NCI-H2171 treated with DMSO at 0.1 percent for 48 hours (cell line): ENCODE measurements around the gene WDR31.
A peak's percentile ranks its signal among the peaks of the same experiment; 100 is the strongest.
"Not testable (repeated sequence)": the region's sequence is repeated elsewhere in the genome, so short reads cannot be mapped to it uniquely, and the experiment has no call there.

ENCODE experiments used
- DNase-seq: peaks from one replicate; lab custom pipeline; 2025; lab: John Stamatoyannopoulos, UW

WDR31 gene

DNA sequence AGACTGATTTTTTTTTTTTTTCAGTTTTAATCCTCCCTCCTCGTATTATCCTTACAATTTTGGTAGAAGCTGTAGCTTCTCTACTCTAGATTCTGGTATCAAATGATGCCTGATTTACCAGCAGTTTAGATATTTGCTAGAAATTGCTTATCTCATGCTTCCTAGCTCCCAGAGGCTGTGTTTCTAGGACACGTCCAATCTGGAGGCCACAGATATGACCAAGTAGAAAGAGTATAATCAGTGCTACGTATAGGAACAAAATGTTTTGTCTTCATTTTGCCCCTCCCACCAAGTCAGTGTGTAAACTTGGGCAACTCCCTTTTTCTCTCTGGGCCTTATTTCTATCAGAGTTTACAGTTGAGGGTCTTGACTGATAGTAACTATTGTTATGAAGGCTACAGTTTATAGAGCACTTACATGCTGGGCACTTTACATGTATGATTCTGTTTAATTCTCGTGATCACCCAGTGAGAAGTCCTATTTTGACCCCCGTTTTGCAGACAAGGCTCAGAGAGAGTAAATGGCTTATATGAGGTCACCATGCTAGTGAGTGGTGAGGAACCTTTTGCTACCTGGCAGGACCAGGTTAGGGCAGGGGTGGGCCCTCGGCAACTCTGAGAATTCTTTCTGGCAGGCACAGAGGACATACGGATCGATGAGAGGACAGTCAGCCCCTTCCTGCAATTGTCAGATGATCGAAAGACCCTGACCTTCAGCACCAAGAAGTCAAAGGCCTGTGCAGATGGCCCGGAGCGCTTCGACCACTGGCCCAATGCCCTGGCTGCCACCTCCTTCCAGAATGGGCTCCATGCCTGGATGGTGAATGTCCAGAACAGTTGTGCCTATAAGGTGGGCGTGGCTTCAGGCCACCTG, 29.1 kb upstream of the WDR31 start:
- no peak for DNase-seq

DNA sequence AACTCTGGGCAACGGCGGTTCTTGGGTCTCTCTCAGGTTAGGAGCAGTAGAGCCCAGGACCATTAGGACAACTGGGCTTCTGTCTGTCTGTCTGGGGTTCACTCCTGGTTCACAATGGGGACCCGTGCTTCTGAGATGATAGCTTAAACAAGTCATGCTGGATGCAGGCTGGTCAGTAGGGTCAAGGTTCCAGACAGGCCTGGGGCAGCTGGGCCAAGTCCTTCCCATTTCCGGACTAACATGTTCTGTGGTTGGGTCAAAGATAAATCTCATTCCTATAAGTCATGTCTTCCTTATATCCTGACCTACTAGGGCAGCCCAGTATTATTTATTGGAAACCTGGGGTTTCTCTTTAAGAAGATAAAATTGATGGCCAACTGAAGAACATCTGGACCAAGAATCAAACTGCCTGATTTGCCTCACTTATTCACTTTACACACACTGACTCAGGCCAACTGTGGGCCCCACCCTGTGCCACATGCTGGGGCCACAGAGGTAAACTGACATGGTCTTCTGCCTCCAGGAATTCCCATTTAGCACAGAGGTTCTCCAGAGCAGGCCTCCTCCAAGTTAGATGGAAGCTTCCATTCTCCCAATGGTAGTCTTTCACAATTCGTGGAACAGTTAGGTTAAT, 28.4 kb upstream of the WDR31 start:
- no peak for DNase-seq

GRCh38 chr9:113365652-113366051, 25.6 kb upstream of the WDR31 start:
- DNase-seq = not testable (repeated sequence)

DNA sequence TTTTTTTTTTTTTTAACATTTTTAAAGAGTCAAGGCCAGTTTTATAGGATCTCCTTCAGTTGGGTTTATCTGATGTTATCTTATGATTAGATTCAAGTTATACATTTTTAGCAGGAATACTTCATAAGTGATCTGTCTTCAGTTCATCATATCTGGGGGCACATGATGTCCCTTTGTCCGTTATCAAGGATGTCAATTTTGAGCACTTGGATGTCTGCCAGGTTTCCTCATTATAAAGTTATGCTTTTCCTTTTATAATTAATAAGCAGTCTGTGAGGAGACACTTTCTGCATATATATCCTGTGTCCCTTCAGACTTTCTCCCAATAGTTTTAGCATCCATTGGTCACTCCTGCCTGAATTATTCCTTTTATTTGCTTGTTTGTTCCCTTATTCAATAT, 24.9 kb upstream of the WDR31 start:
- no peak for DNase-seq

DNA sequence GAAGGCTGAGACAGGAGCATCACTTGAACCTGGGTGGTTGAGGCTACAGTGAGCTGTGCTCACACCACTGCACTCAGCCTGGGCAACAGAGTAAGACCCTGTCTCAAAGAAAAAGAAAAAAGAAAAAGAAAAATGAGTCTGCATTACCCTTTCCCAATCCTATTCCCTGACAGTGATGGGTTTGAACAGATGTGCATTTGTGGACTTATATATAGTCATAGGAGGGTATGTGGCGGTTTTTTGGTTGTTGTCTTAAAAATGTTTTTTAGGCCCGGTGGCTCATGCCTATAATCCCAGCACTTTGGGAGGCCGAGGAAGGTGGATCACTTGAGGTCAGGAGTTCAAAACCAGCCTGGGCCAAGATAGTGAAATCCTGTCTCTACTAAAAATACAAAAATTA, 23.3 kb upstream of the WDR31 start:
- DNase-seq = no peak

DNA sequence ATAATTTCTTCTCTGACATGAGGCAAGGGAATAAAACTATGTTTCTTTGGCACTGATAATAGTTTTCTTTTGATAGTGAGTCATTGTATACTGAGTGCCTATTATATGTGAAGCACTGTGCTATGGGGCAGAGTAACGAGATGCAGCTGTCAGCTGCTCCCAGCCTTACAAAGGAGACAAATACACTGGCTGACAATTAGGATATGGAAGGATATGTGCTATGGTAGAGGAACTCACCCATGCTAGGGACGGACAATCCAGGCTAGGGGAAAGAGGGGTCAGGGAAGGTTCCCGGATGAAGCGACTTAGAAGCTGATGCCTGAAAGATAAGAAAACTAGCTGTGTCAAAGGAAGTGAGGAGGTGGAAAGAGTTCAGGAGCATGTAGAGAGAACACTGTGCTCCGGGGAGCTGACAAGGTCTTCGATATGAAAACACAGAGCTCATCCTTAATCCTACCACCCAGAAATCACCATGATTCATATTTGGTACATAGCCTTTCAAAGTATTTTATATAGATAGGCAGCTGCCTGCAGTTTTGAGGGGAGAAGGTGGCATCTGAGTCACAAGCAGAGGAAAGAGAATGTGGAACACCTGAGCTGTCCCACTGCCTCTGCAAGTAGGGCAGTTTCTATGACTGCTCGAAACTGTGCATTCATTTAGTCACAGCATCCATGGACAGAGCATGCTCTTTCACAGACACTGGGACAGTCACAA, 21.4 kb upstream of the WDR31 start:
- DNase-seq = no peak

DNA sequence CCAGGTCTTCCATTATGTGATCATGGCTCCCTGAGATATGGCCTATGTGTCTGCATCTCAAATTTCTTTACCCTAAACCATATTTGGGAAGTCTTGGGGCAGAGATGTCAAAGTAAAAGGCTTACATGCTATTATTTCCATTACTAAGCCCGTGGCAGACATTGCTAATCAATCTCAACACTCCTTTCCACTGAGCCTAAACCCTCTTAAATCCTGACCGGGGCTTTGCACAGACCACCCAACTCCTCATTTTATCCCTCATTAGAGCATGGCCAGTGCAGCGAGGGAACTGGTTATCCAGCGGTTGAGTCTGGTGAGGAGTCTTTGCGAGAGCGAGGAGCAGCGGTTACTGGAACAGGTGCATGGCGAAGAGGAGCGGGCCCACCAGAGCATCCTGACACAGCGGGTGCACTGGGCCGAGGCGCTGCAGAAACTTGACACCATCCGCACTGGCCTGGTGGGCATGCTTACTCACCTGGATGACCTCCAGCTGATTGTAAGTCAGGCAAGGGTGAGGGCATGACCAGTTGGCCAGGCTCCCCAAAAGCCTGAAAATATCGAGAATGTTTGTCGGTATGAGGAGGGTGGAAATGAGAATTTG, 20.3 kb upstream of the WDR31 start:
- no peak for DNase-seq

DNA sequence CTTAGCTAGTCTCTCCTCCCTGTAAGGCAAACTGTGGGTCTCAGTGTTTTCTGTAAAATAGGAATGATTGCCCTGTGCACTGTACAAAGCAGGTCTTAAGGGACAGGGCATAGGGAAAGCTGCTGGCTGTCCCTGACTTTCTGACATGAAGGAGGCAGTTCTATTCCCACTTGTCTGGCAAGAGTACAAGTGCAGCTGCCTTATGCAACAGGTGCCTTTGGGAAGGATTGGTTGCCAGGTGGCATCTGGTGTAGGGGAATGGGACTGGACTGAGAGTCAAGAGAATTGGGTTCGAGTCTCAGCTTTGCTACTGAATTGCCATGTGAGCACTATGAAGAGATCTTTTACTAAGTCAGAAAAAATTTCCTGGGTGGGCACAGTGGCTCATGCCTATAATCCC, 19.3 kb upstream of the WDR31 start:
- no peak for DNase-seq

- DNase-seq = no peak
These were observed 16.7 kb upstream of the WDR31 start for GRCh38 chr9:113356686-113357292.

GRCh38 chr9:113355040-113355596, 15.0 kb upstream of the WDR31 start:
- DNase-seq = no peak

DNA sequence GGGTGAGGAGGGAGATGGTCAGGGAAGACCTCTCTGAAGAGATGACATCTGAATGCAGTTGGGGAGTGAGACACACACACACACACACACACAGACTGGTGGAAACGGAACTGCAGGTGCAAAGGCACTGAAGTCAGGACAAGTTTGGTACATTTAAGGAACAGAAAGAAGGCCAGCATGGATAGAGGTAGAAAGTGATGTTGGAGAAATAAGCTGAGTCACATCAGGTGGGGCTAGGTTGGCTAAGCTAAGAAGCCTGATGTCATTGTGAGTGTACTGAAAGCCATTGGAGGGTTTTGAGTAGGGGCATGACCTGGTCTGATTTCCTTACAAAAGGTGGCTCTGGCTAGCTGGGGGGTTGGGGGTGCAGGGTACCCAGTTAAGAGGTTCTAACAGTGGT, 12.3 kb upstream of the WDR31 start:
- DNase-seq = no peak

DNA sequence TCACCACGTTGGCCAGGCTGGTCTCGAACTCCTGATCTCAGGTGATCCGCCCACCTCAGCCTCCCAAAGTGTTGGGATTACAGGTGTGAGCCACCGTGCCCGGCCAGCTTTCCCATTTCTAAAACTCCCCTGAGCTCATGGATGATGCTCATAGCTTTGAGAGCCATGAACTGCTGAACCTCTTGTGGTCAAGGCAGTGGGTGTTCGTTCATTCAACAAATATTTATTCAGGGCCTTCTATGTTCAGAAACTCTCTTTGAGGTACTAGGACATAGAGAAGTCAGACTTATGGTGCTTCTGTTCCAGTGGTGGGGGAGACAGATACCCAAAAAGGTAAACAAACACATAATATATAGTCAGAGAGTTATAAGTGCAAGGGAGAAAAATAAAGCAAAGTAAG, 11.9 kb upstream of the WDR31 start:
- no peak for DNase-seq

DNA sequence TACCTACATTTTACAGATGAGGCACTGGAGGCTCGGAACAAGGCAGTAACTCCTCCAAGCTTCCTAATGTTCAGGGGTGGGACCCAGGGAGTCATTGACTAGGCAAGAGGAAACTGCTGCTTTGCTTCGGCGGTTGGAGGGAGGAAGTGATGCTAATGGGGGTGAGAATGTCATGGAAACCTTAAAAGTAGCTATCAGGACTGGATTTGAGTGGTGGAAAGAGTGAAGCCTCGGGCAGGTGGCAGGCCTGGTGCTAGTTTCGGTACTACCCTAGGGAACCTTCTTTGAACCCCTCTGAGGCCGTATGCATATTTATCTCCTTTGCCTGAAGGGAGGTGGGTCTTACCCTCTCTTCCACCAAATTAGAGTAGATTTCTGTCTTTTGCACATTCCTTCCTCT, 10.9 kb upstream of the WDR31 start:
- DNase-seq = no peak

DNA sequence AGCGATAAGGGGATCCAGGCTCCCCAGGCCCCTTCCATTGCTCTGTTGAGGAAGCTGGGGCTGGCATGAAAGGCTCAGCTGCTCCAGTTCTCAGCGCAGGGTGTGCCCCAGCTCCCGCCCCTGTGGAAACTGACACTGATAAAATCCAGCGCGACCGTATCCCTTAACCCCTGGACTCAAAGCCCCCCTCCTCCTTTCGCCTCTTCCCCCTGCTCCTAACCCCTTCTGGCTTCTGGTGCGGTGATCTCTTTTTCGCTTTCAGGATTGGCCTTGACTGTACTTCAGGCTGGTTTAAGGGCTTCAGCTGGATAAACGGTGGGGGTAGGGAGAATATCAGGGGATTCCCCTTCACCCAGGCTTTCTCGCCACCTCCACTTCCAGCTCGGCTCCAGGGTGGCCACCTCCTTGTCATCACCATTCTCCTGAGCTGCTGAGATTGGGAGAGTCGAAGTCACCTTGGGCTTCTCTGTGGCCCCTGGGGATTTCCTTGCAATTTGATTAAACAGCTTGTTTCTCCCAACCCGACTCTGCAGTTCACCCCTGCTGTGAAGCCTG, 10.1 kb upstream of the WDR31 start:
- DNase-seq = no peak

- DNase-seq = peak; percentile 40
These were observed 9.5 kb upstream of the WDR31 start, which contains the start of gene BSPRY for GRCh38 chr9:113349445-113350094. BSPRY (plus strand) TSS chr9:113349541; CDS start chr9:113349580, 39 bp downstream.

GRCh38 chr9:113349066-113349444, 9.0 kb upstream of the WDR31 start:
- peak; percentile 41 for DNase-seq

GRCh38 chr9:113348437-113348836, 8.4 kb upstream of the WDR31 start:
- no peak for DNase-seq

- DNase-seq = no peak
These were observed 5.6 kb upstream of the WDR31 start for GRCh38 chr9:113345671-113346070.

- no peak for DNase-seq
These were observed 5.1 kb upstream of the WDR31 start for GRCh38 chr9:113345190-113345589.

DNA sequence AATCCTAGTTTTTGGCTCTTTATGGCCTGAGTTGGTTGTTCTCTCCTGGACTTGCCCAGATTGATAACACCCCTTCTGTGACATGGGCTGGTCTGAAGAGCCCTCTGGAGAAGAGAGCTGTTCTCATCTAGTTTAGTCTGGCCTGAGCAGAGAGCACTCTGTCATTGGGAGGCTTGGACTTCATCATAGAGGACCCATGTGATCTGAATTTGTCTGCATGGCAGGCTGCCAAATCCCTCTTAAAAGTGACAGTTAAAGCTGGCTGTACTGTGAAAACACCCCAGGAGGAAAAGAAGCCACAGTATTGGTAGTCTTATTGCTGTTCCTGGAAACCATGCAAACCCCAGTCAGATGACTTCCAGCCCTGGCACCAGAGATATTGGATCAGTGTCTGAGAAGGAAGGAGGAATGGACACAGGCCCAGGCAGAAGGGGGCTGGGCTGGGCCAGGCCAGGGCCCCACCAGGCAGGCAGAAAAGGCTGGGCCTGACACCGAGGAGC, 3.7 kb upstream of the WDR31 start:
- peak; percentile 29 for DNase-seq
